Adrenal gland (tissue), 12 donors: ENCODE measurements around the gene GATA6. TPM values are rescaled to one million over a fixed set of nuclear protein-coding genes. Genes with fewer than 3 reads are reported as not detected.

Experiments
- DNase-seq, 7 donors: peaks; one replicate each; pipeline ENCODE4 v3.0.0-alpha.2; 2019 to 2020
- H3K27ac ChIP-seq, 5 donors: fragments of 200-600 bp; sonication (generic) in 4 of 5; 1 replicate in 3 of 5; 2 replicates in 2 of 5; pipeline versions ENCODE4 v1.5.1 to v1.8.0; 2016 to 2020; ENCODE audit warnings: mild to moderate bottlenecking in 1 of 5
- H3K27me3 ChIP-seq: fragments of 200-600 bp; 2 replicates; pipeline ENCODE4 v1.8.0; 2021
- H3K36me3 ChIP-seq, 2 donors: fragments of 200-600 bp; replicated peaks in 1 of 2; 1 replicate in 1 of 2; 2 replicates in 1 of 2; pipeline versions ENCODE4 v1.5.1 to v1.8.0; 2018 to 2022
- H3K4me1 ChIP-seq, 2 donors: fragments of 200-600 bp; replicated peaks in 1 of 2; 1 replicate in 1 of 2; 2 replicates in 1 of 2; pipeline versions ENCODE4 v1.5.1 to v1.8.0; 2018 to 2021
- H3K4me3 ChIP-seq, 4 donors: fragments of 200-600 bp; sonication (generic) in 3 of 4; one replicate each; pipeline ENCODE4 v1.5.1; 2016 to 2018
- H3K9me3 ChIP-seq, 3 donors: fragments of 200-600 bp; sonication (generic) in 1 of 3; replicated peaks in 1 of 3; 1 replicate in 2 of 3; 2 replicates in 1 of 3; pipeline versions ENCODE4 v1.5.1 to v1.8.0; 2016 to 2021
- POLR2A ChIP-seq, 2 donors: fragments of 450-650 bp; IDR thresholded peaks; one replicate each; pipeline ENCODE4 v1.6.1; 2017; ENCODE audit warnings: antibody characterized with exemption in 2 of 2, mild to moderate bottlenecking in 2 of 2, moderate library complexity in 1 of 2
- WGBS, 4 donors: extraction: QIAGEN DNeasy Blood & Tissue Kit in 2 of 4; methylation state at CpG; one replicate each; pipeline versions ENCODE4 v1.1.5 to v1.1.7; 2013 to 2017; 5-methylcytosine and 5-hydroxymethylcytosine counted together
- intact Hi-C, 2 donors: fragments of 100-400 bp; cut with DNase I; formaldehyde crosslinking; loops; one replicate each; pipeline versions ENCODE4 v1.14.1 to v1.15.0; 2022 to 2023
- polyA plus RNA-seq, 3 donors: library from polyadenylated mRNA; stranded (reverse); fragments of 200-250 nt in 2 of 3; fragments of 350-450 nt in 1 of 3; fragmentation: Illumina TruSeq in 1 of 3; extraction: RNeasy Lipid Tissue Mini Kit (QIAGEN cat#74804) in 1 of 3; gene quantifications; one replicate each; pipeline ENCODE4 v1.2.3, GENCODE V29; 2013 to 2014
- total RNA-seq, 9 donors: library from RNA; depleted of rRNA in 4 of 9; stranded (reverse); fragments of >200 nt in 4 of 9; fragments of 120-200 nt in 1 of 9; fragmentation: NEBNext Ultra II Directional in 1 of 9; extraction: Animal tissue kit (Norgen Biotek cat#: 25700) in 1 of 9; gene quantifications; one replicate each; pipeline versions ENCODE4 v1.1.0 to v1.2.4, GENCODE V29; 2013 to 2023
- TF ChIP-seq, protein P1 (sequence below), 6 experiments: fragments of 450-650 bp in 4 of 6; fragments of 200-600 bp in 2 of 6; sonication (generic) in 1 of 6; IDR thresholded peaks; 1 replicate in 5 of 6; 2 replicates in 1 of 6; pipeline versions ENCODE4 v1.5.1 to v1.8.0; 2016 to 2021; ENCODE audit warnings: antibody characterized with exemption in 6 of 6, mild to moderate bottlenecking in 2 of 6, moderate library complexity in 1 of 6
- donor health status: healthy with polysubstance abuse.
- donor health status: Bipolar disorder and iron deficiency.
- donor health status: DM: yes; HTN: yes; CAD: no.
- donor health status: DM: no; HTN: no; CAD: no.
- donor health status: DM: no; HTN: no; CAD: no.
- donor health status: DM: yes; HTN: yes; CAD: no.

The GATA6 gene
- total and polyA plus RNA-seq, 12 donors = 31.3 to 222 (median 135) TPM

GRCh38 chr18:22230471-22230945, 61.1 kb downstream of the GATA6 start:
- Histone ChIP-seq H3K27me3 (no peaks in the 10 kb centered on the region), H3K4me1 (no peaks in the 10 kb centered on the region), H3K36me3 (no peaks in the 10 kb centered on the region), H3K4me3 (no peak overlapping the region), H3K27ac (no peak overlapping the region), H3K9me3 (no peaks in the 10 kb centered on the region)
- intact Hi-C loops = no loop called here
- peak in 3 of 7 donors; percentile 43 to 48 (median 45) for DNase-seq
- 62 to 76% (median 75%) methylated on average over 12 of the region's 12 CpGs for WGBS, 4 donors
- TF ChIP-seq POLR2A (IDR thresholded peaks at IDR 0.05) = no peak
- TF ChIP-seq, protein P1, sequence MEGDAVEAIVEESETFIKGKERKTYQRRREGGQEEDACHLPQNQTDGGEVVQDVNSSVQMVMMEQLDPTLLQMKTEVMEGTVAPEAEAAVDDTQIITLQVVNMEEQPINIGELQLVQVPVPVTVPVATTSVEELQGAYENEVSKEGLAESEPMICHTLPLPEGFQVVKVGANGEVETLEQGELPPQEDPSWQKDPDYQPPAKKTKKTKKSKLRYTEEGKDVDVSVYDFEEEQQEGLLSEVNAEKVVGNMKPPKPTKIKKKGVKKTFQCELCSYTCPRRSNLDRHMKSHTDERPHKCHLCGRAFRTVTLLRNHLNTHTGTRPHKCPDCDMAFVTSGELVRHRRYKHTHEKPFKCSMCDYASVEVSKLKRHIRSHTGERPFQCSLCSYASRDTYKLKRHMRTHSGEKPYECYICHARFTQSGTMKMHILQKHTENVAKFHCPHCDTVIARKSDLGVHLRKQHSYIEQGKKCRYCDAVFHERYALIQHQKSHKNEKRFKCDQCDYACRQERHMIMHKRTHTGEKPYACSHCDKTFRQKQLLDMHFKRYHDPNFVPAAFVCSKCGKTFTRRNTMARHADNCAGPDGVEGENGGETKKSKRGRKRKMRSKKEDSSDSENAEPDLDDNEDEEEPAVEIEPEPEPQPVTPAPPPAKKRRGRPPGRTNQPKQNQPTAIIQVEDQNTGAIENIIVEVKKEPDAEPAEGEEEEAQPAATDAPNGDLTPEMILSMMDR (IDR thresholded peaks at IDR 0.05) = no peak

DNA sequence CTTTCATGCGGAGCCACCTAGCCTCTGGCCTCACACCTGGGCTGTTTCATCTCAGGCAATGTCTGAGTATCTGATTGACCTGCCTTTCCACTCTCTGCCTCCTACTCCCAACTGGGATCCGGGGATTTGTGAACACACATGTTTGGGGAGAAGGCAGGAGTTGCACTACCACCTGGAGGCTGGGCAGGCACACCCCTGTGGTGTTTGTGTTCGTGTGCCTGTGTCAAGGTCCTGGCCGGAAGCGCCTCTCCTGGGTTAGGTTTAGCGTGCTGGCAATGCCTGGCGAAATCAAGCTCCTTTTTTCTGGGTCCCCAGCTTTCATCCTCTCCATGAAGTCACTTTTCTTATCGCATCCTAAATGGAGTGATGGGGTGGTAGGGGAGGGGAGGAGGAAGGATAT, 63.9 kb downstream of the GATA6 start:
- no peaks in the 10 kb centered on the region for H3K4me1 ChIP-seq
- no peak overlapping the region for H3K27ac ChIP-seq
- 87 to 92% (median 90%) methylated on average over 8 of the region's 8 CpGs for WGBS, 4 donors
- H3K4me3 ChIP-seq = no peak overlapping the region
- TF ChIP-seq, protein P1 (IDR thresholded peaks at IDR 0.05) = no peak
- TF ChIP-seq POLR2A (IDR thresholded peaks at IDR 0.05) = no peak
- H3K9me3 ChIP-seq = no peaks in the 10 kb centered on the region
- no peaks in the 10 kb centered on the region for H3K36me3 ChIP-seq
- DNase-seq = peak in 1 of 7 donors; percentile 20
- no peaks in the 10 kb centered on the region for H3K27me3 ChIP-seq
- intact Hi-C loops = no loop called here

DNA sequence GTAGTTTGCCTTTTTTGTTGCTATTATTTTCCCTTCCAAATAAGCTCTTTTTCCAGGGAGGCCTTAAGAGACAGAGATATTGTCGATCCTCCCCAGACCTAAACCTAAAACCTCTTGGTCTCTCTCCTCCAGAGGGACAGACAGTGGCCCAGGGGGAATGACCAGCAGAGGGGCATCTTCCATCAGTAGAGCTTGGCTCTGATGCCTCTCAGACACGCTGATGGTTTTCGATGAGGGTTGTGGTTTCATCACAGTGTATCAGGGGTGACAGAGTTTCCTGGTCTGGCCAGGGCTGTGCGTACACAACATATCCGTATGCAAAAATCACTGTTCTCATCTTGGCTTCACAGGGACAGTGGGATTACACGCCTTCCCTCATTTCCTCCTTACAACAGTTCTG, 68.6 kb downstream of the GATA6 start:
- WGBS, 4 donors = 79 to 93% (median 85%) methylated on average over 6 of the region's 6 CpGs
- H3K36me3 ChIP-seq = no peaks in the 10 kb centered on the region
- no peak overlapping the region for H3K4me3 ChIP-seq
- DNase-seq = no peak
- no peaks in the 10 kb centered on the region for H3K4me1 ChIP-seq
- H3K27ac ChIP-seq = no peak overlapping the region
- TF ChIP-seq, protein P1 (IDR thresholded peaks at IDR 0.05) = no peak
- no peak for TF ChIP-seq POLR2A (IDR thresholded peaks at IDR 0.05)
- H3K9me3 ChIP-seq = no peaks in the 10 kb centered on the region
- no peaks in the 10 kb centered on the region for H3K27me3 ChIP-seq
- intact Hi-C loops = no loop called here

DNA sequence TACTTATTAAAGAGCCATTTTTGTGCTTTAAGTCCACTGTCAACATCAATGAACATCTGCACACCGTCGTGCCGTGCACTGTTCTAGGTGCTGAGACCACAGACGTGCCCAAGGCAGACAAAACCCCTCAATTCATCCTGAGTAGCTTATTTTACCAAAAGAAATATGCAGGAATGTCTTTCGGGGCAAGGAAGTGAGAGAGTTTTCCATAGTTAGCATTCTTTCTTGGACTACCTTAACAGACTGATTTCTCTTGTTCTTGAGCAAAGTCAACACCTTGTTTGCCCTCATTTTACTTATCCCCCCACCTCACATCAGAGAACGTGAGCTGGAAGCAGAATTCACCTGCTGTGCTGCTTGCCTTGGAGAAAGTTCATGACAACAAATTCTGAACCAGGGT, 69.3 kb downstream of the GATA6 start:
- TF ChIP-seq, protein P1 (IDR thresholded peaks at IDR 0.05) = no peak
- TF ChIP-seq POLR2A (IDR thresholded peaks at IDR 0.05) = no peak
- Histone ChIP-seq H3K36me3 (no peaks in the 10 kb centered on the region), H3K4me3 (no peak overlapping the region), H3K27ac (no peak overlapping the region), H3K27me3 (no peaks in the 10 kb centered on the region), H3K4me1 (no peaks in the 10 kb centered on the region), H3K9me3 (no peaks in the 10 kb centered on the region)
- DNase-seq = no peak
- 87 to 96% (median 91%) methylated on average over 6 of the region's 6 CpGs for WGBS, 4 donors
- intact Hi-C loops = no loop called here
